PC-3 (cell line): ENCODE results near the gene MPST.

Source experiments
- EZH2 ChIP-seq: fragments of 300-600 bp; sonication (generic); IDR thresholded peaks from one replicate; pipeline ENCODE4 v1.6.1; 2017; ENCODE audit warnings: antibody characterized with exemption, mild to moderate bottlenecking, low read length; ENCODE audit not compliant: unreplicated experiment
- TF ChIP-seq, protein P1 (sequence below): fragments of 300-600 bp; sonication (generic); conservative IDR thresholded peaks from 2 replicates; pipeline ENCODE4 v1.5.1; 2017; ENCODE audit warnings: antibody characterized with exemption, low read depth, mild to moderate bottlenecking, low read length

DNA sequence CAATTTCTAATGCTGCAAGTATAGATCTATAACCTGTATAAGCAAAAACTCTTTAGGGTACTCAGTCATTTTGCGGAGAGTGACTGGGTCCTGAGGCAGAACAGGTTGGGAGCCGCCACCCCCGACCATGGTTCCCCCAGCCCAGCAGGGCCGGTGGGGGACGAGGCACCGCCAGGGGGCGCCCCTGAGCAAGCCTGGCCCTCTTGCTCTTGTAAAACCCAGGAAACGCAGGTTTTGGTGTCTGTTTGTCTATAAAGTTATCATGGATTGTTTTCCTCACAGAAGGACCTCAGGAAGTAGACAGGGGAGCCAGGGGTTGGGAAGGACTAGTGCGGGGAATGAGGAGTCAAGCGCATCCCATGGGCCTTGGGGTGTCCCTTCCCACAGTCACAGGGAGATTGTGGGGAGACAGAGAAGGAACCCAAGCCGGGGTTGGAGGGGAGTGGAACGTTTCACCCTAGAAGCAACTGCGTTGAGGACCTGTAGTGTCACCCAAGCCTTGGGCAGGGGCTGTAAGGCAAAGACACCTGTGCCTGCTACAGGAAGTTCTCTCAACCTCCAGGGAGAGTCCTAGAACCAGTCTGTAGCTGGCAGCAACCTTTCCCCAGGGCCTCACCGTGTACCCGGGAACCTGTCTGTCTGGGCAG, 58.4 kb downstream of the MPST start:
- TF ChIP-seq, protein P1, sequence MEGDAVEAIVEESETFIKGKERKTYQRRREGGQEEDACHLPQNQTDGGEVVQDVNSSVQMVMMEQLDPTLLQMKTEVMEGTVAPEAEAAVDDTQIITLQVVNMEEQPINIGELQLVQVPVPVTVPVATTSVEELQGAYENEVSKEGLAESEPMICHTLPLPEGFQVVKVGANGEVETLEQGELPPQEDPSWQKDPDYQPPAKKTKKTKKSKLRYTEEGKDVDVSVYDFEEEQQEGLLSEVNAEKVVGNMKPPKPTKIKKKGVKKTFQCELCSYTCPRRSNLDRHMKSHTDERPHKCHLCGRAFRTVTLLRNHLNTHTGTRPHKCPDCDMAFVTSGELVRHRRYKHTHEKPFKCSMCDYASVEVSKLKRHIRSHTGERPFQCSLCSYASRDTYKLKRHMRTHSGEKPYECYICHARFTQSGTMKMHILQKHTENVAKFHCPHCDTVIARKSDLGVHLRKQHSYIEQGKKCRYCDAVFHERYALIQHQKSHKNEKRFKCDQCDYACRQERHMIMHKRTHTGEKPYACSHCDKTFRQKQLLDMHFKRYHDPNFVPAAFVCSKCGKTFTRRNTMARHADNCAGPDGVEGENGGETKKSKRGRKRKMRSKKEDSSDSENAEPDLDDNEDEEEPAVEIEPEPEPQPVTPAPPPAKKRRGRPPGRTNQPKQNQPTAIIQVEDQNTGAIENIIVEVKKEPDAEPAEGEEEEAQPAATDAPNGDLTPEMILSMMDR: peak; percentile 87
- TF ChIP-seq EZH2: no peak
